ENCODE results near the gene UTF1.

Gene UTF1

GRCh38 chr10:133276100-133276434 is 46.0 kb downstream of the UTF1 start:
- Histone ChIP-seq H3K36me3 (ENCODE audit: control insufficient read depth, insufficient read depth, low read length) (peaks cover 20% of the 10 kb centered on the region), H3K27me3 (ENCODE audit: control insufficient read depth, insufficient read depth, low read length) (peaks cover 3% of the 10 kb centered on the region), H3K9ac (ENCODE audit: low read depth, low read length) (peak overlapping the region; percentile 47), H3K9me3 (ENCODE audit: control insufficient read depth, insufficient read depth, low read length) (no peaks in the 10 kb centered on the region), H3K4me3 (ENCODE audit: low read depth, low read length) (peak overlapping the region; percentile 37), H3K4me1 (ENCODE audit: control insufficient read depth, insufficient read depth, low read length) (no peaks in the 10 kb centered on the region)

DNA sequence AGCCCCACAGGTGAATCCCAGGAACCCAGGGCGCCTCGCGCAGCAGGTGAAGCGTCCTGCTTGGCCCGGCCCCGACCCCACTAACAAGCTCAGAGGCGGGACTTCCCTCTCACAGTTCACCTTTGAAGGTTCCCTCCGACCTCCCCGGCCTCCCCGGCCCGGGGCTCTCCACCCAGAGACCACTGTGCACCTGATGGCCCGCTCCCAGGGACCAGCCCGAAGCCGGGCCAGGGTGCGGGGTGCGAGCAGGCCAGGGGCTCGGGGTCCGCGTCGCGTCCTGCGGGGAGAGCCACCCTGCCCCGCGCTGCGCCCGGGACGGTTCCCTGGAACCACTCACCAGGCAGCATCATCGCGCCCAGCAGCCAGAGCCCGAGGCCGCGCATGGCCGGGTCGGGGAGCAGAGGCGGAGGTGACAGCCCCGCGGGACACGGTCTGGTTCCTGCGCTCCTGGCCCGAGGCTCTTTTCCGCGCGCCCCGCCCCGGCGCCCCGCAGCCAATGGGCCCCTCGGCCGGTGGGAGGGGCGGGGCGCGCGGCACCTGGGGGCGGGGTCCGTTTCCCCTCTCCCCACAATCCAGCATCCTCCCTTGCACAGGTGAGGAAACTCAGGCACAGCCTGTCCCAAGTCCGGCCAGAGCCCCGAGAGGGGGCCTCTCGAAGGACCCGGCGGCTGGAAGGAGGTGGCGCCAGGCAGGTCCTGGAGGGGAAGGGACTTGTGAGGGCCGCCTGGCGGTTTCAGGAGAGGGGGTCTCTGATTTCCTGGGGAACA is 46.6 kb downstream of the UTF1 start, which contains the start of gene ADAM8:
Gene ADAM8, minus strand, starts transcription at position 434 of the 767 bp plus-strand sequence. Its CDS starts 51 bp downstream, at position 383.
- peak within 1 kb of the TSS; percentile 37 for H3K4me3 ChIP-seq (ENCODE audit: low read depth, low read length)
- H3K9ac ChIP-seq (ENCODE audit: low read depth, low read length) = peak within 1 kb of the TSS; percentile 47
- H3K4me1 ChIP-seq (ENCODE audit: control insufficient read depth, insufficient read depth, low read length) = no peaks in the 10 kb centered on the region

DNA sequence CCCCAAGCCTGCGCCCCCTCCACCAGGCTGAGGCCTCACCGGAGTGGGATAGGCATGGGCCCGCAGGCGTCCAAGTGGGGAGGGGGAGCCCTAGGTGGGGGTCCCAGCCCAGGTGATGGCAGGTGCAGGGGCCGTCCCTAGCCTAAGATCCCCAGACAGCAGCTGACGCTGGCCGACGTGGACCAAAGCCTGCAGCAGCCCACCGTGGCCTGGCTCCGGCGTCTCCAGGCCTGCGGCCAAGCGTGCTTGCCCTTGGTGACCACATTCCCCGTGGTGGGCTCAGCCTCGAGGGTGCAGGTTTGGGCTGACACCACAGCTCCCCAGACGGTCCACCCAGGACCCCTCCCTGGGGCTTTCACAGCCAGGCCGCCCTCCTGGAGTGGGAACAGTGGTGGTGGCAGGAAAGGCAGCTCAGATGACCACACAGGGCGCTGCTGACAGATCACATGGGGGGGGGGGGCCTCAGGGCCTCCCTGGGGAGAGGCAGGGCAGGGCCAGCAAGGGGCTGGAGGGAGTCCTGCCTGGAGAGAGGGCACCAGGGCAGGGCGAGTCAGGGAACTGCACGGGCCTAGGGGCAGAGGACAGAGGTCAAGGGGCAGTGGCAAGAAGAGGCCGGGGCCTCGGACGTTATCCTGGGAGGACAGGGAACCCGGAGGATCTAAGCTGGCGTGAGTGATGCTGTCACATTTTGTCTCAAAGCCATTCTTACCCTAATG is 47.4 kb downstream of the UTF1 start:
- Histone ChIP-seq H3K27me3 (ENCODE audit: control insufficient read depth, insufficient read depth, low read length) (peaks cover 3% of the 10 kb centered on the region), H3K4me3 (ENCODE audit: low read depth, low read length) (no peak overlapping the region), H3K9ac (ENCODE audit: low read depth, low read length) (peak overlapping the region; percentile 26), H3K36me3 (ENCODE audit: control insufficient read depth, insufficient read depth, low read length) (peaks cover 29% of the 10 kb centered on the region), H3K4me1 (ENCODE audit: control insufficient read depth, insufficient read depth, low read length) (no peaks in the 10 kb centered on the region), H3K9me3 (ENCODE audit: control insufficient read depth, insufficient read depth, low read length) (no peaks in the 10 kb centered on the region)

More for the DNA sequence above, 46.6 kb downstream of the UTF1 start, which contains the start of gene ADAM8:
- H3K27me3 ChIP-seq (ENCODE audit: control insufficient read depth, insufficient read depth, low read length) = peaks cover 3% of the 10 kb centered on the region
- no peaks in the 10 kb centered on the region for H3K9me3 ChIP-seq (ENCODE audit: control insufficient read depth, insufficient read depth, low read length)
- peaks cover 21% of the 10 kb centered on the region for H3K36me3 ChIP-seq (ENCODE audit: control insufficient read depth, insufficient read depth, low read length)

GRCh38 chr10:133277993-133278576 is 48.1 kb downstream of the UTF1 start:
- Histone ChIP-seq H3K9ac (ENCODE audit: low read depth, low read length) (no peak overlapping the region), H3K27me3 (ENCODE audit: control insufficient read depth, insufficient read depth, low read length) (peaks cover 3% of the 10 kb centered on the region), H3K9me3 (ENCODE audit: control insufficient read depth, insufficient read depth, low read length) (no peaks in the 10 kb centered on the region), H3K4me1 (ENCODE audit: control insufficient read depth, insufficient read depth, low read length) (no peaks in the 10 kb centered on the region), H3K36me3 (ENCODE audit: control insufficient read depth, insufficient read depth, low read length) (peaks cover 35% of the 10 kb centered on the region), H3K4me3 (ENCODE audit: low read depth, low read length) (no peak overlapping the region)

DNA sequence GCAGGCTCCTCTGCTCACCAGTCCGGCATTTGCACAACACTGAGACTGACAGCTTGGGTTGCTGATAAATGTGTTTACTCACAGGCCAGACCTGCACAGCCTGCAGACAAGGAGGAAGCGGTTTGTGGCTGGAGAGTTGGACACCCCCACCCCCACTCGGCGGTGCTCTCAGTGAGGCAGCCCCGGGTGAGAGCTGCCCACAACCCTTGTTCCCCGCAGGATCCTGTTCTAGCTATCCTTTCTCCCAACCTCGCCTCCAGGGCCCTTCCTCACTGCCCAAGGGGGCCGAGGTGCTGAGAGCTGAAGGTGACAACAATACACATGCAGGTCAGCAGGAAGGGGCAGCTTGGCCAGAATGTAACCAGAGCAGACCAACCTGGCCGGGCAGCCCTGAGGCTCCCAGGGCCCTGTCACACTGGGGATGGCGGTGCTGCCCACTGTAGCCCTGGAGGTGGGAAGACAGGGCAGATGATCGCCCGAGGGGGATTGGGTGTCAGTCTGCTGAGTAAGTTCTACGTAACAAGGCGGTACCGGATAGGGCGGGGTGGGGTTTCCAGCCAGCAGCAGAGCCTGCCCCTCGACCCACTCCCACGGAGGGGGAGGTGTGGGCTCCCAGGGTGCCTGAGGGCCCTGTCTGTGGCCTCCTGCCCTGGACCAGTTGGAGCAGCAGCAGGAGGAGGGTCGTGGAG is 48.7 kb downstream of the UTF1 start:
- H3K36me3 ChIP-seq (ENCODE audit: control insufficient read depth, insufficient read depth, low read length) = peaks cover 39% of the 10 kb centered on the region
- no peak overlapping the region for H3K9ac ChIP-seq (ENCODE audit: low read depth, low read length)
- no peaks in the 10 kb centered on the region for H3K9me3 ChIP-seq (ENCODE audit: control insufficient read depth, insufficient read depth, low read length)
- peaks cover 3% of the 10 kb centered on the region for H3K27me3 ChIP-seq (ENCODE audit: control insufficient read depth, insufficient read depth, low read length)
- H3K4me3 ChIP-seq (ENCODE audit: low read depth, low read length) = no peak overlapping the region
- no peaks in the 10 kb centered on the region for H3K4me1 ChIP-seq (ENCODE audit: control insufficient read depth, insufficient read depth, low read length)

GRCh38 chr10:133279326-133280226 is 49.6 kb downstream of the UTF1 start:
- H3K27me3 ChIP-seq (ENCODE audit: control insufficient read depth, insufficient read depth, low read length) = peaks cover 3% of the 10 kb centered on the region
- H3K9me3 ChIP-seq (ENCODE audit: control insufficient read depth, insufficient read depth, low read length) = no peaks in the 10 kb centered on the region
- H3K4me3 ChIP-seq (ENCODE audit: low read depth, low read length) = no peak overlapping the region
- peaks cover 47% of the 10 kb centered on the region for H3K36me3 ChIP-seq (ENCODE audit: control insufficient read depth, insufficient read depth, low read length)
- no peak overlapping the region for H3K9ac ChIP-seq (ENCODE audit: low read depth, low read length)
- no peaks in the 10 kb centered on the region for H3K4me1 ChIP-seq (ENCODE audit: control insufficient read depth, insufficient read depth, low read length)

DNA sequence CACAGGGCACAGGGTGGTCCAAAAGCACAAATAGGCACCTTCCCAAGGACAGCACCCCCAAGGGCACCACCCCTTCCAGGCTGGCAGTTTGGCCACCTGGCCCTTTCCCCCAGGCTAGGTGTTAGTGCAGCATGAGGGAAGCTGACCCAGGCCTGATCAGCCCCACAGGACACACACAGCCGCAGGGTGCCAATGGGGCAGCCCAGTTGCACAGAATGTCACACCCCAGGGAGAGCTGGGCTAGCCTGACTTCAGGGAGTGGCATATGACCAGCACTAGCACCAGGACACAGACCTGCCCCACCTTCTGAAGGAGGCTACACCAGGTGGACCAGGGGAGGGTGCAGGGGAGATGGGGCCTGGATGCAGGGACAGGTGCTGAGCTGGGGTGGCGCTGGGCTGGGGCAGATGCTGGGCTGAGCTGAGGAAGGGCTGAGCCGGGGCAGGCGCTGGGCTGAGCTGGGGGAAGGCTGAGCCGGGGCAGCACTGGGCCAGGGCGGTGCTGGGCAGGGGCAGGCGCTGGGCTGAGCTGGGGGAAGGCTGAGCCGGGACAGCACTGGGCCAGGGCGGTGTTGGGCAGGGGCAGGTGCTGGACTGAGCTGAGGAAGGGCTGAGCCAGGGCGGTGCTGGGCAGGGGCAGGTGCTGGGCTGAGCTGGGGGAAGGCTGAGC is 50.5 kb downstream of the UTF1 start:
- no peaks in the 10 kb centered on the region for H3K4me1 ChIP-seq (ENCODE audit: control insufficient read depth, insufficient read depth, low read length)
- peaks cover 57% of the 10 kb centered on the region for H3K36me3 ChIP-seq (ENCODE audit: control insufficient read depth, insufficient read depth, low read length)
- H3K4me3 ChIP-seq (ENCODE audit: low read depth, low read length) = no peak overlapping the region

GRCh38 chr10:133281084-133281483 is 51.1 kb downstream of the UTF1 start:
- peaks cover 2% of the 10 kb centered on the region for H3K27me3 ChIP-seq (ENCODE audit: control insufficient read depth, insufficient read depth, low read length)
- no peak overlapping the region for H3K4me3 ChIP-seq (ENCODE audit: low read depth, low read length)
- no peaks in the 10 kb centered on the region for H3K4me1 ChIP-seq (ENCODE audit: control insufficient read depth, insufficient read depth, low read length)
- H3K9me3 ChIP-seq (ENCODE audit: control insufficient read depth, insufficient read depth, low read length) = no peaks in the 10 kb centered on the region
- H3K9ac ChIP-seq (ENCODE audit: low read depth, low read length) = no peak overlapping the region
- peaks cover 58% of the 10 kb centered on the region for H3K36me3 ChIP-seq (ENCODE audit: control insufficient read depth, insufficient read depth, low read length)

More for the DNA sequence above, 50.5 kb downstream of the UTF1 start:
- H3K27me3 ChIP-seq (ENCODE audit: control insufficient read depth, insufficient read depth, low read length) = peaks cover 3% of the 10 kb centered on the region
- no peak overlapping the region for H3K9ac ChIP-seq (ENCODE audit: low read depth, low read length)
- no peaks in the 10 kb centered on the region for H3K9me3 ChIP-seq (ENCODE audit: control insufficient read depth, insufficient read depth, low read length)
